Urinary bladder (tissue), 4 donors: ENCODE results near the gene NCAN. TPM values are rescaled to one million over a fixed set of nuclear protein-coding genes. Genes with fewer than 3 reads are reported as not detected.

Source experiments
- DNase-seq: peaks from one replicate; pipeline ENCODE4 v3.0.0-alpha.2; 2015; ENCODE audit errors: extremely low spot score
- H3K27ac ChIP-seq: one replicate; pipeline ENCODE4 v1.5.1; 2013; ENCODE audit warnings: low read depth, mild to moderate bottlenecking, moderate library complexity
- H3K36me3 ChIP-seq: one replicate; pipeline ENCODE4 v1.6.1; 2013; ENCODE audit warnings: mild to moderate bottlenecking, moderate library complexity; ENCODE audit not compliant: insufficient read depth
- H3K4me1 ChIP-seq: one replicate; pipeline ENCODE4 v1.6.1; 2013; ENCODE audit warnings: mild to moderate bottlenecking, moderate library complexity; ENCODE audit not compliant: insufficient read depth
- H3K4me3 ChIP-seq: one replicate; pipeline ENCODE4 v1.5.1; 2013; ENCODE audit warnings: low read depth, low read length
- WGBS: extraction: QIAGEN DNeasy Blood & Tissue Kit; methylation state at CpG from one replicate; pipeline ENCODE4 v1.1.7; 2013; 5-methylcytosine and 5-hydroxymethylcytosine counted together
- polyA plus RNA-seq: library from polyadenylated mRNA; stranded (reverse); fragments of 200-250 nt; gene quantifications from one replicate; pipeline ENCODE4 v1.2.3, GENCODE V29; 2013
- small RNA-seq: library from RNA; depleted of rRNA; stranded (forward); fragments of <200 nt; gene quantifications from one replicate; pipeline ENCODE3, GENCODE V24; 2014
- total RNA-seq: library from RNA; depleted of rRNA; stranded (reverse); fragments of >200 nt; gene quantifications from one replicate; pipeline ENCODE4 v1.2.3, GENCODE V29; 2014
- donor health status: healthy with polysubstance abuse.
- donor health status: healthy.

Gene NCAN
- total and polyA plus RNA-seq, 2 donors: 0.42 TPM; not detected in 1

- WGBS: 91% methylated on average over 16 of the region's 16 CpGs
- Histone ChIP-seq H3K4me3 (no peak overlapping the region), H3K4me1 (no peaks in the 10 kb centered on the region), H3K36me3 (peaks cover 2% of the 10 kb centered on the region), H3K27ac (no peak overlapping the region)
- no peak for DNase-seq
Observed at GRCh38 chr19:19280561-19280960, 68.8 kb downstream of the NCAN start.

- 79% methylated on average over 10 of the region's 10 CpGs for WGBS
- peaks cover 2% of the 10 kb centered on the region for H3K36me3 ChIP-seq
- H3K4me3 ChIP-seq: no peak overlapping the region
- no peaks in the 10 kb centered on the region for H3K4me1 ChIP-seq
- no peak overlapping the region for H3K27ac ChIP-seq
- no peak for DNase-seq
Observed at GRCh38 chr19:19285686-19286085, 73.9 kb downstream of the NCAN start.

GRCh38 chr19:19292607-19293006, 80.8 kb downstream of the NCAN start:
- H3K27ac ChIP-seq: no peak overlapping the region
- peaks cover 3% of the 10 kb centered on the region for H3K36me3 ChIP-seq
- no peak for DNase-seq
- over 99% methylated on average over 5 of the region's 5 CpGs for WGBS
- no peaks in the 10 kb centered on the region for H3K4me1 ChIP-seq
- H3K4me3 ChIP-seq: no peak overlapping the region

GRCh38 chr19:19294914-19295313, 83.2 kb downstream of the NCAN start:
- H3K27ac ChIP-seq: no peak overlapping the region
- no peak overlapping the region for H3K4me3 ChIP-seq
- no peak for DNase-seq
- peaks cover 3% of the 10 kb centered on the region for H3K36me3 ChIP-seq
- 86% methylated on average over 4 of the region's 4 CpGs for WGBS
- H3K4me1 ChIP-seq: no peaks in the 10 kb centered on the region

GRCh38 chr19:19296953-19297689, 85.4 kb downstream of the NCAN start:
- 93% methylated on average over 19 of the region's 19 CpGs for WGBS

DNA sequence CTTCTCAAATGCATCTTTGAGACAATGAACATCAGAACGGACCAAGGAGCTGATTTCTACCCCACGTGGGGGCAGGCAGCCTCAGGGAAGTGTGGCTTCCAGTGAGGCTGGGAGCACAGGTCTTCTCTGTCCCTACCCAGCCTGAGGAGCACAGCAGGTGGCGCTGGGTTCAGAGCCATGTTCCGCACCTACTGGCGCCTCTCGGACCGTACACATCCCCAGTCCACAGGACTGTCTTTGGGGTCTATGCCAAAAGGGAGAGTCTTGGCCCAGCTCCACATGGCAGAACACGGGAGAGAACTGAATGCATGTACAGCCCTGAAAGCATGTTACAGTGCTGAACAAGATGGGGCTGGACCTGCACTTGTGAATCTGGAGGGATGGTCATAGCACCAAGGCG, 86.0 kb downstream of the NCAN start:
- Histone ChIP-seq H3K36me3 (peaks cover 8% of the 10 kb centered on the region), H3K27ac (no peak overlapping the region), H3K4me1 (no peaks in the 10 kb centered on the region), H3K4me3 (no peak overlapping the region)
- WGBS: 61% methylated on average over 9 of the region's 9 CpGs
- no peak for DNase-seq

More at GRCh38 chr19:19296953-19297689, 85.4 kb downstream of the NCAN start:
- no peak for DNase-seq
- Histone ChIP-seq H3K36me3 (peaks cover 9% of the 10 kb centered on the region), H3K4me1 (no peaks in the 10 kb centered on the region), H3K27ac (no peak overlapping the region), H3K4me3 (no peak overlapping the region)

GRCh38 chr19:19300613-19301012, 88.9 kb downstream of the NCAN start:
- no peak for DNase-seq
- WGBS: 96% methylated on average over 12 of the region's 12 CpGs
- H3K4me3 ChIP-seq: no peak overlapping the region
- H3K36me3 ChIP-seq: peaks cover 10% of the 10 kb centered on the region
- no peaks in the 10 kb centered on the region for H3K4me1 ChIP-seq
- H3K27ac ChIP-seq: no peak overlapping the region

Small RNAs within 50 kb of the gene (small RNA-seq; reads per million reads assigned to genes)
- gene RNU6-1028P: not detected

Other genes with a start within 250 kb of the NCAN start
- 55.8 TPM for gene SUGP2, start 178.4 kb upstream of the NCAN start, total RNA-seq
- gene SUGP2, start 178.4 kb upstream of the NCAN start, polyA plus RNA-seq: 36.3 TPM
- gene ARMC6, start 178.4 kb upstream of the NCAN start, total RNA-seq: 19.6 TPM
- 20.3 TPM for gene ARMC6, start 178.4 kb upstream of the NCAN start, polyA plus RNA-seq
- gene SLC25A42, start 148.0 kb upstream of the NCAN start, total RNA-seq: 7.1 TPM
- gene SLC25A42, start 148.0 kb upstream of the NCAN start, polyA plus RNA-seq: 14.8 TPM
- gene TMEM161A, start 73.5 kb upstream of the NCAN start, total RNA-seq: 8.8 TPM
- 30.7 TPM for gene TMEM161A, start 73.5 kb upstream of the NCAN start, polyA plus RNA-seq
- 0.42 TPM for gene MEF2B, start 41.7 kb upstream of the NCAN start, total RNA-seq
- 0.48 TPM for gene MEF2B, start 41.7 kb upstream of the NCAN start, polyA plus RNA-seq
- 7.8 TPM for gene BORCS8, start 19.8 kb upstream of the NCAN start, total RNA-seq
- gene BORCS8, start 19.8 kb upstream of the NCAN start, polyA plus RNA-seq: 23.2 TPM
- gene RFXANK, start 19.7 kb upstream of the NCAN start, total RNA-seq: 28.1 TPM
- 62.8 TPM for gene RFXANK, start 19.7 kb upstream of the NCAN start, polyA plus RNA-seq
- gene NR2C2AP, start 8.5 kb upstream of the NCAN start, total RNA-seq: 8.5 TPM
- 28.3 TPM for gene NR2C2AP, start 8.5 kb upstream of the NCAN start, polyA plus RNA-seq
- 1.5 TPM for gene TM6SF2, start 61.3 kb downstream of the NCAN start, total RNA-seq
- gene TM6SF2, start 61.3 kb downstream of the NCAN start, polyA plus RNA-seq: 0.72 TPM
- 13.5 TPM for gene SUGP1, start 108.6 kb downstream of the NCAN start, total RNA-seq
- 34.7 TPM for gene SUGP1, start 108.6 kb downstream of the NCAN start, polyA plus RNA-seq
- 31.7 TPM for gene MAU2, start 108.9 kb downstream of the NCAN start, total RNA-seq
- 34.6 TPM for gene MAU2, start 108.9 kb downstream of the NCAN start, polyA plus RNA-seq
- gene GATAD2A, start 193.7 kb downstream of the NCAN start, total RNA-seq: 15.8 TPM
- gene GATAD2A, start 193.7 kb downstream of the NCAN start, polyA plus RNA-seq: 22.9 TPM